DOHH2 (cell line): ENCODE measurements around the gene OR7A5.
"Not testable (repeated sequence)": the region's sequence is repeated elsewhere in the genome, so short reads cannot be mapped to it uniquely, and the experiment has no call there.

ENCODE experiments used
- H3F3A ChIP-seq: fragments of 200-600 bp; sonication (generic), shearing (Covaris generic); 2 replicates; pipeline ENCODE4 v1.6.0; 2016; ENCODE audit warnings: antibody characterized with exemption, mild to moderate bottlenecking; ENCODE audit not compliant: control insufficient read depth, insufficient read depth
- H3K27ac ChIP-seq: fragments of 200-600 bp; sonication (generic); 2 replicates; pipeline ENCODE4 v1.5.1; 2014; ENCODE audit warnings: low read depth, mild to moderate bottlenecking, low read length, moderate library complexity
- H3K27me3 ChIP-seq: fragments of 200-600 bp; sonication (generic); 2 replicates; pipeline ENCODE4 v1.6.1; 2014; ENCODE audit warnings: mild to moderate bottlenecking, low read length, mixed read lengths; ENCODE audit not compliant: control insufficient read depth
- H3K36me3 ChIP-seq: fragments of 200-600 bp; sonication (generic); 2 replicates; pipeline ENCODE4 v1.6.1; 2014; ENCODE audit warnings: mild to moderate bottlenecking, low read length, moderate library complexity, mixed read lengths; ENCODE audit not compliant: control insufficient read depth
- H3K4me1 ChIP-seq: fragments of 200-600 bp; sonication (generic); 2 replicates; pipeline ENCODE4 v1.6.1; 2014; ENCODE audit warnings: mild to moderate bottlenecking, low read length, mixed read lengths; ENCODE audit not compliant: control insufficient read depth
- H3K4me2 ChIP-seq: fragments of 200-600 bp; sonication (generic); 2 replicates; pipeline ENCODE4 v1.6.0; 2014; ENCODE audit warnings: mild to moderate bottlenecking, low read length, moderate library complexity
- H3K4me3 ChIP-seq: fragments of 200-600 bp; sonication (generic); 2 replicates; pipeline ENCODE4 v1.5.1; 2014; ENCODE audit warnings: mild to moderate bottlenecking, low read length, mixed read lengths
- H3K79me2 ChIP-seq: fragments of 200-600 bp; sonication (generic); 2 replicates; pipeline ENCODE4 v1.6.1; 2014; ENCODE audit warnings: mild to moderate bottlenecking, low read length, mixed read lengths; ENCODE audit not compliant: control insufficient read depth
- H3K9me2 ChIP-seq: fragments of 200-600 bp; sonication (generic); replicated peaks from 2 replicates; pipeline ENCODE4 v1.6.1; 2014; ENCODE audit warnings: mild to moderate bottlenecking, low read length, mixed read lengths; ENCODE audit not compliant: control insufficient read depth
- H3K9me3 ChIP-seq: fragments of 200-600 bp; sonication (generic); 2 replicates; pipeline ENCODE4 v1.6.1; 2014; ENCODE audit warnings: antibody characterized with exemption, low read length, mixed read lengths; ENCODE audit not compliant: control insufficient read depth, insufficient read depth
- H4K20me1 ChIP-seq: fragments of 200-600 bp; sonication (generic); 2 replicates; pipeline ENCODE4 v1.6.0; 2014; ENCODE audit warnings: low read depth, mild to moderate bottlenecking, antibody characterized with exemption, low read length, moderate library complexity; ENCODE audit not compliant: control insufficient read depth, insufficient read depth
- CTCF ChIP-seq: fragments of 200-600 bp; sonication (generic); IDR thresholded peaks from one replicate; pipeline ENCODE4 v1.5.1; 2014; ENCODE audit warnings: antibody characterized with exemption, mild to moderate bottlenecking, low read depth, low read length; ENCODE audit not compliant: poor library complexity, severe bottlenecking
- EZH2phosphoT487 ChIP-seq: fragments of 200-600 bp; sonication (generic); IDR thresholded peaks from 2 replicates; pipeline ENCODE4 v1.6.1; 2017; ENCODE audit warnings: borderline replicate concordance, mild to moderate bottlenecking, antibody characterized with exemption, low read length, moderate library complexity, mixed read lengths

OR7A5 gene

DNA sequence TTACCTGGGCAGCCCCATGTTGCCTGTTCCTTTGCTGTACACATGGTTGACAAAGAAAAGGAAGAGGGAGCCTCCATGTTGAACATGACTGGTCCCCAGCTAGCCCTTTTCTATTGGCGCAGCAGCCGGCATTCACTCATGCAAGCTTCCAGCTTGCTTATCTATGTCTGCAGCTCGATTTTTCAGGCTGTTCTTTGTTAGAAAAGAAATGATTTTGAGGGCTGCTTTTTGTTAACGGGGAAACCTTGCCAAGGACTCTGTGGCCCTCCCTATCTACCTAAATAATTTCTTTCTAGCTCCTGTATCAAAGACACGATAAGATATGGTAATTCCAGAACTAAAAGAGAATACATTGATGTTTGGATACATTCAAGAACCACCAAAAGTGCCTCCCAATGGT lies 36.2 kb downstream of the OR7A5 start:
- Histone ChIP-seq H3K79me2 (no peaks in the 10 kb centered on the region), H3K27me3 (no peaks in the 10 kb centered on the region)
- TF ChIP-seq EZH2phosphoT487 (no peak), CTCF (no peak)

DNA sequence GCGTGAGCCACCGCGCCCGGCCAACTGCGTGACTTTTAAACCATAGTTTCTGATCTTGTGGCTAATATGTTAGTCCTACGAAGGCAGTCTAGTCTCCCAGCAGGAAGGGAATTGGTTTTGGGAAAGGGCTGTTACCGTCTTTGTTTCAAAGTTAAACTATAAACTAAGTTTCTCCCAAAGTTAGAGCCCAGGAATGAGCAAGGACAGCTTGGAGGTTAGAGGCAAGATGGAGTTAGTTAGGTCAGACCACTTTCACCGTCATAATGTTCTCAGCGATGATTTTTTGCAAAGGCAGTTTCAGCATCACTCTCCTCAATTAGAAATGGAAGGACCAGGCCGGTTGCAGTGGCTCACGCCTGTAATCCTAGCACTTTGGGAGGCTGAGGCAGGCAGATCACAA lies 39.0 kb downstream of the OR7A5 start:
- no peak overlapping the region for H3K4me2 ChIP-seq
- no peaks in the 10 kb centered on the region for H3K9me2 ChIP-seq
- 0 out of 2 replicates have a peak, but pooled peaks cover 3% of the 10 kb centered on the region for H3K27me3 ChIP-seq
- no peaks in the 10 kb centered on the region for H3K36me3 ChIP-seq
- H4K20me1 ChIP-seq, result no peaks in the 10 kb centered on the region
- H3K4me1 ChIP-seq, result no peaks in the 10 kb centered on the region
- H3K9me3 ChIP-seq, result no peaks in the 10 kb centered on the region
- H3K27ac ChIP-seq, result no peak overlapping the region
- H3K4me3 ChIP-seq, result no peak overlapping the region
- H3K79me2 ChIP-seq, result no peaks in the 10 kb centered on the region
- no peak for TF ChIP-seq CTCF
- TF ChIP-seq EZH2phosphoT487, result no peak
- no peaks in the 10 kb centered on the region for H3F3A ChIP-seq

More for the DNA sequence above, 36.2 kb downstream of the OR7A5 start:
- Histone ChIP-seq H3F3A (no peaks in the 10 kb centered on the region), H3K4me3 (no peak overlapping the region), H3K4me1 (no peaks in the 10 kb centered on the region), H3K4me2 (no peak overlapping the region), H3K27ac (no peak overlapping the region), H4K20me1 (no peaks in the 10 kb centered on the region), H3K9me3 (no peaks in the 10 kb centered on the region), H3K9me2 (no peaks in the 10 kb centered on the region), H3K36me3 (no peaks in the 10 kb centered on the region)

- no peaks in the 10 kb centered on the region for H3K9me3 ChIP-seq
- H3K79me2 ChIP-seq, result no peaks in the 10 kb centered on the region
- no peak overlapping the region for H3K27ac ChIP-seq
- no peaks in the 10 kb centered on the region for H3K4me1 ChIP-seq
- 0 out of 2 replicates have a peak, but pooled peaks cover 3% of the 10 kb centered on the region for H3K27me3 ChIP-seq
- H3K36me3 ChIP-seq, result no peaks in the 10 kb centered on the region
- no peaks in the 10 kb centered on the region for H4K20me1 ChIP-seq
- no peaks in the 10 kb centered on the region for H3K9me2 ChIP-seq
- TF ChIP-seq CTCF (no peak), EZH2phosphoT487 (no peak)
- no peaks in the 10 kb centered on the region for H3F3A ChIP-seq
- no peak overlapping the region for H3K4me3 ChIP-seq
- H3K4me2 ChIP-seq, result no peak overlapping the region
Observed at GRCh38 chr19:14795078-14795721, 39.8 kb downstream of the OR7A5 start.

DNA sequence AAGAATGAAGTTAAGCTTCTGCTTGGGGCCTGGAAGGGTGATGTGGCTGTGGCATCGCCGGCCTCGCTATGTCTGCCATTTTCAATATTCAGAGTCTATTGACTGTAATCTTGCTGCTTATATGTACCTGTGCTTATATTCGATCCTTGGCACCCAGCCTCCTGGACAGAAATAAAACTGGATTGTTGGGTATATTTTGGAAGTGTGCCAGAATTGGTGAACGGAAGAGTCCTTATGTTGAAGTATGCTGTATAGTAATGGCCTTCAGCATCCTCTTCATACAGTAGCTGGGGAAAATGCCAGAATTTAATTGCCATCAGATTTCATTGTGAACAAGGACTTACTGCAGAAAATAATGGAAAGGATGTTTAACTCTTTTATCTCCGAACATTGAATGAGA lies 42.7 kb downstream of the OR7A5 start:
- not testable (repeated sequence) for H3K27me3 ChIP-seq, H3K36me3 ChIP-seq, H3K4me3 ChIP-seq, H3K9me3 ChIP-seq, H3K9me2 ChIP-seq, H3K4me2 ChIP-seq, H3K79me2 ChIP-seq, H4K20me1 ChIP-seq, H3F3A ChIP-seq, H3K27ac ChIP-seq, H3K4me1 ChIP-seq
